Effector CD8-positive, alpha-beta T cell (primary cell): ENCODE data around the gene NPHP4.

Experiments
- DNase-seq: peaks from one replicate; lab custom pipeline; 2025; lab: John Stamatoyannopoulos, UW

The NPHP4 gene

DNA sequence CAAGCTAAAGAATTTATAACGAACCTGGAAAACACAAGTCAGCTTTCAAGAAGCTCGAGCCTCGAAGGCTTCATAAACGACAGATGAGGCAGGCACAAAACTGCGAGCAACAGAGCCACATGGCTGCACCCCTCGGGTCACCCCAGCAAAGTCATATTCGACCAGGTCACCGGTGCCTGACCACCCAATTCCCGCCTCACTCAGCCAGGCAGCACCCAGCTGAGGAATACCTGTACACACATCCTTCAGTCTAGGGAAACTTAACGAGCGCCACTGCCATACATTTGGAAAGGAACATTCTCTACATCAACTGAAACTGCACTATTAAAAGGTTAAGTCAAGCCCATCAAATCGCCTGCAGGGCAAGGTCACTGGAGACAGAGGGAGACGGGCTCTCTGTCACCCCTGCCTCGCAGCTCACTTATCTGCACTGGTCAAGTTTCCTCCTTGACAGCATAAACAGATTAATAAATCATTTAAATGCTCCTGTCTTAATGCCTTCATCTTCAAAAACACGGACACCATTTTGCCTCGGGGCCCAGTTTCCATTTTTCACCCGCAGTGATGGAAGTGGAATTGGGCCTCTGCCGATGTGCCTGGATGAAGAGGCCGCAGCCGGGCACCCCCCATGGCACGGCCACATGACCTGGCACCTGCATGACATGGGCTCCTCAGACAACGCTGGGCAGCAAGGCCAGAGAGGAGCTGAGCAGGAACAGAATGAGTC is 20.6 kb downstream of the NPHP4 start:
- DNase-seq, result no peak

- DNase-seq, result no peak
Measured at GRCh38 chr1:5970610-5971273, 21.5 kb downstream of the NPHP4 start.

GRCh38 chr1:5969168-5969567 is 23.1 kb downstream of the NPHP4 start:
- no peak for DNase-seq

GRCh38 chr1:5968161-5968736 is 24.0 kb downstream of the NPHP4 start:
- DNase-seq, result no peak

GRCh38 chr1:5967351-5968160 is 24.7 kb downstream of the NPHP4 start:
- no peak for DNase-seq

DNA sequence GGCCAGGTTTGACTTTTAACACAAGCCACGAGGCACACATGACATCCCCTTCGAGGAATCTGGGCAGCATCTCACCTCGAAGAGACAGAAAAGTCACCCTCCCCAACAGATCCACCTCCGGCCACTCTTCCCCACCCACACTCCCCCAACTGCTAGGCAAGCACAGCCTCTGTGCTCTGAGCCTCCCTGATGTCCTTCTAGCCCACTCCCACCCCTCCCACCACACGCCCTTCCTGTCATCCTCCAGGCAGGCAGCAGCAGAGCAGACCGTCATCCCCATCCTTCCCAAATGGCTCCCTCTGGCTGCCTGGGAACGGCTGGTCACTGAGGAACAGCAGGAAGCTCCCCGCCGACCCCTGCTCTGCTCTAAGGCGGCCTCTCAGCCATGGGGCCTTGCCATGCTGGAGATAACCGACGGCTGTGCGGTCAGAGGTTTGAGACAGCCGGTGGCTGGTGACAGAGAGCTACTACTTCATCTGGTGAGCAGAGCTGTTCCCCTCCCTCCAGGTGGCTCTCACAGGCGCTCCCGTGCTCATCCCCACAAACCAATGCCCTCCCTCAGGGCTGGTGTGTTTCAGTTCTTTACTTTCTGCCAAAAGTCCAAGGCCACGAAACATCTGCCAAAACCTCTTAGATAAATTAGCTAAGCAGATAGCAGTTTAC is 25.6 kb downstream of the NPHP4 start:
- DNase-seq, result no peak

GRCh38 chr1:5965586-5966131 is 26.6 kb downstream of the NPHP4 start:
- DNase-seq, result no peak

DNA sequence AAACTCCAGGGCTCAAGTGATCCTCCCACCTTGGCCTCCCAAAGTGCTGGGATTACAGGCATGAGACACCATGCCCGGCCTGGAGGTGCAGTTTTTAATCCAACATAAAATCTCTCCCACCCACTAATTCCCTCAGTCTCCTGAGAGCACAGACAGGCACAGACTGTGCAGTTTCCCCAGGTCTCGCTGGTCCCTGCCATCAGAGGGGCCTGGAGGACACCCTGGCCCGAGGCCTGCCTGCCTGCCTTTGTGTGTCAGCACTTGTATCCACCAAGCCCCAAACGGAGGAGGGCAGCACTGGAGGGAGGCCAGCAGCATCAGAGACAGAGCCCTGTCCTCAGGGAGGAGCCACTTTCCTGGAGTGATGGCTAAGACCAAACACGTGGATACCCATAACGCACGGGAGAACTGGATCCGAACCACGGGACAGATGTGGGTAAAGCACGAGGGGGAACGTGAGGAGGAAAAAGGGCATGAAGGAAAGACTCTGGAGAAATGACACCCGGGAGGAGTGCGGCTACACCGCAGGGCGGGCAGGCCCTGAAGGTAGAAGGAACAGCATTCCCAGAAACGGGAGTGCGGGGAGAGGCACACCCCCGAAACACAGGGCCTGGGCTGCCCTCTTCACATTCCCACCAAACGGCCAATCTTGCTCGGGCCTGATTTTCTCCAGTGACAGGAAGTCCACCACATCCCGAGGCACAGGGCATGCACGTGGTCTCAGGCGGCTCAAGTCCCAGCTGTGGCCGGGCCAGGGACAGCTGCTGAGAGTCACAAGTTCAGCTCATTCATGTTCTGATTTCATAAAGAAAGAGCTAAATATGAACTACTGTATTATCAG is 29.7 kb downstream of the NPHP4 start:
- DNase-seq, result no peak

- DNase-seq, result no peak
Measured at GRCh38 chr1:5961601-5962000, 30.6 kb downstream of the NPHP4 start.

GRCh38 chr1:5960336-5960735 is 31.9 kb downstream of the NPHP4 start:
- no peak for DNase-seq

DNA sequence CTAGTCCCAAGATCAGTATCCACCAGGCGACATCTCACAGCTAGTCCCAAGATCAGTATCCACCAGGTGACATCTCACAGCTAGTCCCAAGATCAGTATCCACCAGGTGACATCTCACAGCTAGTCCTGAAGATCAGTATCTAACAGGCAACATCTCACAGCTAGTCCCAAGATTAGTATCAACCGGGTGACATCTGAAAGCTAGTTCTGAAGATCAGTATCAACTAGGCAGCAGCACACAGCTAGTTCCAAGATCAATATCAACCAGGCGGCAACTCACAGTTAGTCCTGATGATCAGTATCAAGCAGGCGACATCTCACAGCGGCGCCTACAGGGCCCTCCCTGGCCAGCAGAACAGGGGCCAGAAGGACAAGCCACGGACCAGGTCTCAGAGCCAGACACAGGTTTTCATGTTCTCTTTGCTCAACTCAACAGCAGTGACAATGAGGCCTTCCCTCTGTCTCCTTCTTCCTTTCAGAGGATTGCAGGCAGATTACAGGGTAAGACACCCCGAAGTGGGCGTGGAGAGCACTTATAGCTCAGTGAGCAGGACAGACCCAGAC is 32.5 kb downstream of the NPHP4 start:
- no peak for DNase-seq

- no peak for DNase-seq
Measured at GRCh38 chr1:5959087-5959486, 33.1 kb downstream of the NPHP4 start.

GRCh38 chr1:5956022-5956830 is 36.0 kb downstream of the NPHP4 start:
- no peak for DNase-seq

GRCh38 chr1:5955479-5955977 is 36.7 kb downstream of the NPHP4 start:
- DNase-seq, result no peak

- DNase-seq, result no peak
Measured at GRCh38 chr1:5954964-5955363, 37.3 kb downstream of the NPHP4 start.

- DNase-seq, result no peak
Measured at GRCh38 chr1:5953386-5953785, 38.8 kb downstream of the NPHP4 start.

DNA sequence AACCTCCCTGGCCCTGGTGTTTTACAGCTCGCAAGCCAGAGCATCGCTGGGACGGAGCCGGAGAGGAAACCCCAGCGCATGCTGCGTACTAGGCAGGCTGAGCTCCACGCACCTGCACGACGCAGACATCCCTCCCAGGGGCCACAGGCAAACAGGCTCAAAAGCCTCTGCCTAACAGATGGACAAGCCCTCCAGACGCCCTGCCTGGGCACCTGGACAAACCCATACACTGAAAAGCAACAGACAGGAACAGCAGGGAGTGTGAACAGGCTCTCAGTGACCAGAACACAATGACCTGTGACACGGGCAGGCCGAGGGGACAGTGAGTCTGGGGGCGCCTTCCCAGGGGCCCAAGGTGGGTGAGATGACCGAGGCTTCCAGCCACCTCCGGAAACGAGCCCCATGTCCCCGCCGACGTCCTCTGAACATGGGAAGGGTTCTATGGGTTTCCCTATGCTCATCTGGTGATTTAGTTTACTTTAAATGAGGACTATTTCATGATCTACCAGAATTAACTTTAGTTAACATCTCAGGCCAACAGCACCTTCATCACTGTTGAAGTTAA is 40.3 kb downstream of the NPHP4 start:
- DNase-seq, result no peak

DNA sequence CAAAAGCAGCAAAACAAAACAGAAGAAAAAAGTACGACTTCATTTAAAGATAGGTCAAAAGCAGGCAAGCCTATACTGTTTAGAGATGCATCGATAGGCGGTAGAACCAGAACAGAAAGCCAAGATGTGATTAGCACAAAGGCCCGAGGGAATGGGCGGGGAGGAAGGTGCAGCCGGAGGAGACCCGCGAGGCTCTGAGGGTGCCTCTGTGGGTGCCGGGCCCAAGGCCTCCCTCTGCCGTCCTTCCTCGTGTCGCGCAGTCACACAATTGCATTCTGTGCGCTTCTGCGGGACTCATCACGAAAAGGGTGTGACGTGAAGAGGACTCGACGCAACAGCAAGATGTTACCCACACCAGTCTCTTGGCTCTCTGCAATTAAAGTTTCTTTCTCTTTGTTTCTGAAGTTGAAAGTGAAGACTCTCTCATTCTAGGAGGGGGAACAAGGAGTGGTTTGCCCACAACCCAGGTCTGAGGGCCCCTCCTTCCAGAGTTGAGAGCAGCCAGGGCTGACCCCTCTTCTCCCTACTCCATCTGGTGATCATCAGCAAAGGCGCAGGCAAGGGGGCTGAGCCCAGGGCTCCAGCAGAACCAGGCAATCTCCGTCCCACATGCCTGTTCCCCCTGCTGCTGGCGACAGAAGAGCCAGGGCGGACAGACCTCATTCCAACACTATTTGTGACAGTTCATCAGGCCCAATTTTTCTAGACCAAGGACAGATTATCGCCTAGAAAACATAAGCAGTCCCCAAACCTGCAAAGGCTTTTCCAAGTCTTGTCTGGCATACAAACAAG is 41.0 kb downstream of the NPHP4 start:
- DNase-seq, result no peak
